ENCODE data around the gene TGM4.

The TGM4 gene

DNA sequence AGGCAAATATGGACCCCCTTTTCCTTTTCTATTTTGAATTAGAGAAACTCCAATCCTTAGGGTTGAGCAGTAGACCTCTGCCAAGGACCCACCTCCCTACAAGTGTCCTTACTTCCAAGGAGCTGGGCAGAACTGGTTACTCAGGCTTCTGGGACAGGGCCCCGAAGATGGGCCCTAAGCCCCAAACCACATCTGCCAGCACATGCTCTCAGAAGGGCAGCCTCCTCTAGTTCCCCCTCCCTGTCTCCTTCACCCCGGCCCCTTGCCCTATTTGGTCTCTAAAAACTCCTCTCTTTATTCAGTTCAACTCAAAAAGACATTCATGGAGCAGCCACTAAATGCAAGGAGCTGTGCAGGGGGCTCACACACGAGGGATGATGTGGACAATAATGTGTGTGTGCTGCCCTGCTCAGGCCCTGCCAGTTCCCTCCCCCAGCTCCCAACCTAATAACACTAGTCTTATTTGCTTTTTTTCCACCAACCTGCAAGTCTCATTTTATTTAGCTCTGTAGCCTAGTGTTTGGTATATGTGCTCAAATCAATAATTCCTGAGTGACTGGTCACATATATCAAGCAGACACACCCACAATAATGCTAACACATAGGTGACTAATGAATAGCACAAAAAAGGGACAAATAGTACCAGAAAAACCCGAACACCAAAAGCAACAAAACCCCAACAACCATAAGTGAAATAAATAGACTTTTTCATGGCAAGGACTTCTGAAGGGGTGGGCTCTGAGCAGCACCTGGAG lies 89.3 kb downstream of the TGM4 start:
- no peak for DNase-seq
- Mint-ChIP-seq H3K27me3 (no peaks in the 10 kb centered on the region), H3K27ac (no peak overlapping the region), H3K9me3 (no peaks in the 10 kb centered on the region), H3K4me1 (ENCODE audit: low read depth) (peaks cover 57% of the 10 kb centered on the region), H3K4me3 (no peak overlapping the region), H3K36me3 (ENCODE audit: low read depth) (peaks cover 8% of the 10 kb centered on the region)
